ENCODE measurements around the gene PCDH19.
"Not testable (repeated sequence)": the region's sequence is repeated elsewhere in the genome, so short reads cannot be mapped to it uniquely, and the experiment has no call there.

GRCh38 chrX:100441321-100441720, 31.2 kb upstream of the PCDH19 start:
- not testable (repeated sequence) for TF ChIP-seq CTCF (IDR thresholded peaks at IDR 0.05; ENCODE audit: low read depth, low read length); POLR2A (IDR thresholded peaks at IDR 0.05; ENCODE audit: extremely low read depth, insufficient read length); MAX (IDR thresholded peaks at IDR 0.05; ENCODE audit: low read depth, low read length)
